Astrocyte (in vitro differentiated cells and primary cell): ENCODE measurements around the gene ERC1. TPM values are rescaled to one million over a fixed set of nuclear protein-coding genes. Genes with fewer than 3 reads are reported as not detected.
"Not testable (repeated sequence)": the region's sequence is repeated elsewhere in the genome, so short reads cannot be mapped to it uniquely, and the experiment has no call there.

Experiments
- DNase-seq: peaks from one replicate; pipeline ENCODE4 v3.0.0-alpha.2; 2010; ENCODE audit warnings: low read depth
- FAIRE-seq: peaks from 2 replicates; lab custom pipeline; 2011; peaks lifted over from hg19 to GRCh38; lab: Jason Lieb, UNC
- H2AFZ ChIP-seq: 2 replicates; pipeline ENCODE4 v1.6.0; 2012; ENCODE audit warnings: low read depth, low read length, inconsistent platforms
- H3K27ac ChIP-seq: 2 replicates; pipeline ENCODE4 v1.5.1; 2011; ENCODE audit warnings: low read depth, low read length, inconsistent platforms
- H3K27me3 ChIP-seq: 2 replicates; pipeline ENCODE4 v1.6.0; 2011; ENCODE audit warnings: low read length, inconsistent platforms; ENCODE audit not compliant: insufficient read depth
- H3K36me3 ChIP-seq: 2 replicates; pipeline ENCODE4 v1.5.1; 2011; ENCODE audit warnings: low read length, inconsistent platforms; ENCODE audit not compliant: insufficient read depth
- H3K4me1 ChIP-seq: 2 replicates; pipeline ENCODE4 v1.5.1; 2011; ENCODE audit warnings: low read length, inconsistent platforms; ENCODE audit not compliant: insufficient read depth
- H3K4me2 ChIP-seq: 2 replicates; pipeline ENCODE4 v1.6.0; 2012; ENCODE audit warnings: low read length, inconsistent platforms
- H3K4me3 ChIP-seq: 2 replicates; pipeline ENCODE4 v1.5.1; 2011; ENCODE audit warnings: low read depth, mild to moderate bottlenecking, low read length, inconsistent platforms; ENCODE audit not compliant: insufficient read depth
- H3K79me2 ChIP-seq: 2 replicates; pipeline ENCODE4 v1.6.0; 2012; ENCODE audit warnings: mild to moderate bottlenecking, low read length, inconsistent platforms; ENCODE audit not compliant: insufficient read depth
- H3K9ac ChIP-seq: 2 replicates; pipeline ENCODE4 v1.6.0; 2012; ENCODE audit warnings: mild to moderate bottlenecking, low read length, inconsistent platforms
- H3K9me3 ChIP-seq: 2 replicates; pipeline ENCODE4 v1.5.1; 2012; ENCODE audit warnings: low read depth, mild to moderate bottlenecking, low read length, inconsistent platforms; ENCODE audit not compliant: insufficient read depth
- H4K20me1 ChIP-seq: 2 replicates; pipeline ENCODE4 v1.6.0; 2012; ENCODE audit warnings: low read length, inconsistent platforms; ENCODE audit not compliant: insufficient read depth
- H3K27ac Mint-ChIP-seq: one replicate; pipeline ENCODE4 v1.8.0; 2021; ENCODE audit warnings: mild to moderate bottlenecking, mixed read lengths; ENCODE audit not compliant: unreplicated experiment
- H3K27me3 Mint-ChIP-seq: one replicate; pipeline ENCODE4 v1.8.0; 2021; ENCODE audit warnings: low read depth, mixed read lengths; ENCODE audit not compliant: unreplicated experiment
- H3K36me3 Mint-ChIP-seq: one replicate; pipeline ENCODE4 v1.8.0; 2021; ENCODE audit warnings: low read depth, mixed read lengths; ENCODE audit not compliant: unreplicated experiment
- H3K4me1 Mint-ChIP-seq: one replicate; pipeline ENCODE4 v1.8.0; 2021; ENCODE audit warnings: low read depth, mixed read lengths; ENCODE audit not compliant: unreplicated experiment
- H3K4me3 Mint-ChIP-seq: one replicate; pipeline ENCODE4 v1.8.0; 2021; ENCODE audit warnings: mild to moderate bottlenecking, moderate library complexity, mixed read lengths; ENCODE audit not compliant: unreplicated experiment
- H3K9me3 Mint-ChIP-seq: one replicate; pipeline ENCODE4 v1.8.0; 2021; ENCODE audit warnings: mild to moderate bottlenecking, mixed read lengths; ENCODE audit not compliant: unreplicated experiment
- EZH2 ChIP-seq: IDR thresholded peaks from 2 replicates; pipeline ENCODE4 v1.6.1; 2012; ENCODE audit warnings: mild to moderate bottlenecking, low read length, inconsistent platforms; ENCODE audit not compliant: insufficient read depth
- total RNA-seq: library from RNA; stranded (reverse); gene quantifications from 2 replicates; pipeline ENCODE4 v1.2.1, GENCODE V29; 2021
- TF ChIP-seq, protein P1 (sequence below): IDR thresholded peaks from 2 replicates; pipeline ENCODE4 v1.5.1; 2011; ENCODE audit warnings: low read depth, mild to moderate bottlenecking, inconsistent platforms, low read length, moderate library complexity; ENCODE audit not compliant: insufficient read depth

The ERC1 gene
- total RNA-seq, 1 donor from 2014 or later, result 67.1 TPM

DNA sequence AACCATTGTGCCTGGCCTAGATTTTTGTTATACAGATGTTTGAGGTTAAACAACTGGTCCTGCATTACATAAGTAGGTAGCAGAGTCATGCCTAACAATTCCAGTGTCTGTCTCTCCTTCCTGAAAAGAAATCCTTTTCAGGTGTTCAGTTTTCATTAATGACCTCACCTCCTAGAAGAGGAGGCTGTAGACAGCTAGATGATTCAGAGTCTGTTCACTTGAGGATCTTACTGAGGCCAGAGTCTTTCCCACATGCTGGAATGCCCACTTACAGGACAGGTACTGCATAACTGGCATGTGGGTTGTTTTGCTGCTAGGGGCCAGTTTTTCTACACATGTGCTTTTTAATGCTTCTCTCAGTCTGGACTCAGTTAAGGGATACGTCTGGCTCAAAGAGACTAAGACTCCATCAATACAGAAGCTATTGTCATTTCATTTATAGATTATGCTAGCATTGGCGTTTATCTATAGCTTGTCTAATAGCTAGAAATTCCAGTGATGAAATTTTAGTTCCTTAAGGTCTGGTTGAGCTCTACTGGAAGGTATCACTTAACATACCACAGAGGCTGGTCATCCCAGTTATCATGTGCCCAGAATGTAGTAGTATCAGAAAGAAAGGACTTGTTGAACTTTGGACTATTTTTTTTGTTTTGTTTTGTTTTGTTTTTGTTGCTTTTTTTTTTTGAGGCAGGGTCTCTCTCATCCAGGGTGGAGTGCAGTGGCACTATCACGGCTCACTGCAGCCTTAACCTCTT is 206.4 kb downstream of the ERC1 start:
- Histone ChIP-seq H3K9ac (peak overlapping the region; percentile 6), H3K4me1 (peaks cover 10% of the 10 kb centered on the region), H3K27me3 (no peaks in the 10 kb centered on the region), H3K79me2 (no peaks in the 10 kb centered on the region), H3K4me2 (peak overlapping the region; percentile 32), H3K27ac (peak overlapping the region; percentile 61), H3K4me3 (no peak overlapping the region), H4K20me1 (no peaks in the 10 kb centered on the region), H2AFZ (no peak overlapping the region), H3K36me3 (no peaks in the 10 kb centered on the region), H3K9me3 (peaks cover 4% of the 10 kb centered on the region)
- no peak for FAIRE-seq
- TF ChIP-seq EZH2, result no peak
- TF ChIP-seq, protein P1, sequence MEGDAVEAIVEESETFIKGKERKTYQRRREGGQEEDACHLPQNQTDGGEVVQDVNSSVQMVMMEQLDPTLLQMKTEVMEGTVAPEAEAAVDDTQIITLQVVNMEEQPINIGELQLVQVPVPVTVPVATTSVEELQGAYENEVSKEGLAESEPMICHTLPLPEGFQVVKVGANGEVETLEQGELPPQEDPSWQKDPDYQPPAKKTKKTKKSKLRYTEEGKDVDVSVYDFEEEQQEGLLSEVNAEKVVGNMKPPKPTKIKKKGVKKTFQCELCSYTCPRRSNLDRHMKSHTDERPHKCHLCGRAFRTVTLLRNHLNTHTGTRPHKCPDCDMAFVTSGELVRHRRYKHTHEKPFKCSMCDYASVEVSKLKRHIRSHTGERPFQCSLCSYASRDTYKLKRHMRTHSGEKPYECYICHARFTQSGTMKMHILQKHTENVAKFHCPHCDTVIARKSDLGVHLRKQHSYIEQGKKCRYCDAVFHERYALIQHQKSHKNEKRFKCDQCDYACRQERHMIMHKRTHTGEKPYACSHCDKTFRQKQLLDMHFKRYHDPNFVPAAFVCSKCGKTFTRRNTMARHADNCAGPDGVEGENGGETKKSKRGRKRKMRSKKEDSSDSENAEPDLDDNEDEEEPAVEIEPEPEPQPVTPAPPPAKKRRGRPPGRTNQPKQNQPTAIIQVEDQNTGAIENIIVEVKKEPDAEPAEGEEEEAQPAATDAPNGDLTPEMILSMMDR, result no peak
- DNase-seq, result peak; percentile 76
- Mint-ChIP-seq H3K4me1 (peaks cover 39% of the 10 kb centered on the region), H3K9me3 (no peaks in the 10 kb centered on the region), H3K27me3 (no peaks in the 10 kb centered on the region), H3K4me3 (peak overlapping the region; percentile 57), H3K36me3 (peaks cover 17% of the 10 kb centered on the region), H3K27ac (peak overlapping the region; percentile 96)

GRCh38 chr12:1198854-1199253 is 207.8 kb downstream of the ERC1 start:
- H3K9me3 ChIP-seq, H2AFZ ChIP-seq, H3K9ac ChIP-seq, H3K27me3 ChIP-seq, H3K4me2 ChIP-seq, H3K4me3 ChIP-seq, H3K27ac ChIP-seq, H3K27ac Mint-ChIP-seq, H3K79me2 ChIP-seq, H3K27me3 Mint-ChIP-seq, H3K36me3 ChIP-seq, H3K4me3 Mint-ChIP-seq, DNase-seq, H4K20me1 ChIP-seq, H3K9me3 Mint-ChIP-seq, FAIRE-seq: not testable (repeated sequence)
- peaks cover 10% of the 10 kb centered on the region for H3K4me1 ChIP-seq
- H3K4me1 Mint-ChIP-seq, result peaks cover 43% of the 10 kb centered on the region
- peaks cover 13% of the 10 kb centered on the region for H3K36me3 Mint-ChIP-seq

GRCh38 chr12:1199700-1200099 is 208.7 kb downstream of the ERC1 start:
- Histone ChIP-seq H2AFZ (no peak overlapping the region), H3K4me2 (no peak overlapping the region), H4K20me1 (no peaks in the 10 kb centered on the region), H3K4me1 (peaks cover 10% of the 10 kb centered on the region), H3K79me2 (no peaks in the 10 kb centered on the region), H3K9ac (no peak overlapping the region), H3K9me3 (peaks cover 4% of the 10 kb centered on the region), H3K4me3 (no peak overlapping the region), H3K27ac (no peak overlapping the region), H3K27me3 (no peaks in the 10 kb centered on the region), H3K36me3 (no peaks in the 10 kb centered on the region)
- FAIRE-seq (peak; percentile 9), DNase-seq (no peak)
- peaks cover 13% of the 10 kb centered on the region for H3K36me3 Mint-ChIP-seq
- peaks cover 41% of the 10 kb centered on the region for H3K4me1 Mint-ChIP-seq
- no peak overlapping the region for H3K4me3 Mint-ChIP-seq
- no peaks in the 10 kb centered on the region for H3K27me3 Mint-ChIP-seq
- TF ChIP-seq, protein P1, result no peak
- TF ChIP-seq EZH2, result no peak
- no peaks in the 10 kb centered on the region for H3K9me3 Mint-ChIP-seq
- no peak overlapping the region for H3K27ac Mint-ChIP-seq
